ENCODE measurements around the gene MGLL. TPM values are rescaled to one million over a fixed set of nuclear protein-coding genes. Genes with fewer than 3 reads are reported as not detected.
"Not testable (repeated sequence)": the region's sequence is repeated elsewhere in the genome, so short reads cannot be mapped to it uniquely, and the experiment has no call there.

MGLL gene
- total RNA-seq, 2 experiments from 2014 or later = 0.10 to 0.25 TPM

DNA sequence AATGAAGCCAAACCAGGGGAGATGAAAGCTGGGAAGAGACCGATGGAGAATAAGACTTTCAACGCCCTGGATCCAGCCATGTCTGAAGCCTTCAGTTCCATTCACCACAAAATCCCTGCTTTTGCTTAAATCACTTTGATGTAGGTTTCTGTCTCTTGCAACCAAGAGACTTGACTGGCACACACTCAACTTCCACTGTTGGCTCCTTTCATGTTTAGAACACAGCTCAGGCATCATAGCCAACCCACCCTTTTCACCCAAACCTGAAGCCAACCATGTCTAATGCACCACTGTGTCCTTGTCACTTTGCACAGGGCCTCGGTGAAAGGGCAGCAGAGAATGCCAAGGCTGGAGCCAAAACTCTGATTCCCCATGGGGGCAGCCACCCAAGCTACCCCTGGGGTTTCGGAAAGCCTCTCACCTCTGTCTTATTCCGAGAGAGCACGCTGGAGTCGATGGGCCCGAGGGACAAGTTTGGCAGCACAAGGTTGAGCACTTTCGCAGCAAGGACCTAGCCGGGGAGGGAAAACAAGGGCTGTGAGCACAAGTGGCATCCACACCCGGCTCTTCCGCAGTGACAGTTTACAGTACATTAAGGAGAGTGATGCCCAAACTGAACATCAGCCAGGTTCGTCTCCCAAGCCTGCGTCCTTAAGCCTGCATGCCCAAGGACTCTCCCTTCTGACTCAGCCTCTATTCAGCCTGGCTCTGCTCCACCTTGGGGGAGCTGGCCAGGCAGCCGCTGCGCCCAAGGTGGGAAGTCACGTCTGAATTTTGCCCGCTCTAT, 112.0 kb downstream of the MGLL start:
- Mint-ChIP-seq H3K27ac (no peak overlapping the region), H3K9me3 (no peaks in the 10 kb centered on the region), H3K4me3 (no peak overlapping the region), H3K27me3 (no peaks in the 10 kb centered on the region), H3K4me1 (no peaks in the 10 kb centered on the region), H3K36me3 (ENCODE audit: low read depth) (no peaks in the 10 kb centered on the region)
- DNase-seq = no peak
- CTCF ChIA-PET = no interaction called here
- POLR2A ChIA-PET = no interaction called here

DNA sequence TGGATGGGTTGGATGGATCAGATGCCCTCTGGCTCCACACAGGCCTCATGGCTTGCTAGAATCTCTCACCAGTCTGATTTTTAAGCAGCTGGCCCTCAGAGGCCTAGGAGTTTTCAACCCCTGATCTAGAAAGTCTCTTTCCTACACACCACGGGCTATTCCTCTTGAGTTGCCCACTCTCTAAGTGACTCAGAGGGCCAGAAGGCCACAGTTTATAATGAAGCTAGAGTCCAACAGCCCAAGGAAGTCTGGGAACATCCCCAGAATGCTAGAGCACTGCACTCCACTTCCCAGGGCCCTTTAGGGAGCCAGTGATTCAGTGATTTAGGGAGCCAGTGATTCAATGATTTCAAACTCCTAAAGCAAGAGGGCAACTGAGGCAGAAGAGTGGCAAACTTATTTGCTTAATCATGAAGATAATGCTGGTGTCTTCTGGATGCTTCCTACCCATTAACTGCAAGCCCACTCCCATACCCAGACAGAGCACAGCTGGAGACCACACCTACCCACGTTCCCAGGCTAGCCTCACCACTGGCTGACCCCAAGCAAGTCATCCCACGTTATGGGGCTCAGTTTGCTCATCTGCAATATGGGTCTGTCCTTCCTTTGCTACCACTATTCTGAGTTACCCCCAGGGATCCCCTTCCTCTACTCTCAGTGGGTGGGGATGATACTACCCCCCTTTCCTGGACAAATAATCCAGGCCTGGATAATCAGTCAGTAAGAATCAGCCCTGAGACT, 112.8 kb downstream of the MGLL start:
- no peak for DNase-seq
- Mint-ChIP-seq H3K4me1 (peaks cover under 1% of the 10 kb centered on the region), H3K9me3 (no peaks in the 10 kb centered on the region), H3K27me3 (peaks cover 1% of the 10 kb centered on the region), H3K36me3 (ENCODE audit: low read depth) (no peaks in the 10 kb centered on the region), H3K27ac (no peak overlapping the region), H3K4me3 (no peak overlapping the region)
- POLR2A ChIA-PET = no interaction called here
- CTCF ChIA-PET = no interaction called here

DNA sequence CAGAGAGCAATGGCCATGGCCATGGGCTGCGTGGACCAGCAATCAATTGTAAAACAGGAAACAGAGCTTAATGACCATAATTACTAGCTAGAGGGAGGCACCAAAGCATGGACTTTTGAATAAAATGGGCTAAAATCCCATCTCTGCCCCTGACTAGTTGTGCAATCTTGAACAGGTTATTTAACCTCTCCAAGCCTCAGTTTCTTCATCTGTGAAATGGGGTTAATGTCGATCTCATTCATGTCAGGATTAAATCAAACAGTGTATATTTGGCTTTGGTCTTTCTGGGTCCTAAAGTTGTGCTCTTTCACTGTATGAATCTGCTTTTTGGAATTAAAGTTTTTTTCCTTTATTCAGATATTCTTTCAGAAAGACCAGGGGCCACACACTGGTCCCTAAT, 113.5 kb downstream of the MGLL start:
- H3K4me3 Mint-ChIP-seq = no peak overlapping the region

DNA sequence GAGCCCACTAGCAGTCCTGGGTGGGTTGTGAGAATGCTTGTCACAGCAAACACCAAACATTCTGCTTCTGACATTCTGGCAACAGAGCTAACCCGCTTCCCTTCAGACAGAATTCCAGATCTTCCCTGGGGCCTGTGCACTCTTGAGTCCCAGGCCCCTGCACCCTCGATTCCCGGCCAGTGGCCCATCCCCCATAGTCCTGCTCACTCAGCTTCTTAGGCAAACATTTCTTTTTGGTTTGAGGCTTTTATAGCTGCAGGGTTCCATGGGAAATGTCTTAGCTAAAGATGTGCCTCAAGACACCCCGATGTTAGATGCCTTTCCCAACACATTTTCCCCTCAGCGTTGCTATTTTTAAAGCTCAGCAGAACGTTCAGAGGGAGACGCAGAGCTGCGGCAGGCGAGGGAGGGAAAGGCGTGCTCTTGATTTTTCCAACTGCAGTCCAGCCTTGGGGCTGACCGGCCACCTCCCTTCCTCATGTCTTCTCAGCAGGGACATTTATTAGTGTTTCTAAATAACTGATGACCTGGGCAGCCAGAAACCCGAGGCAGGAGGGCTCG, 114.4 kb downstream of the MGLL start:
- Mint-ChIP-seq H3K4me3 (no peak overlapping the region), H3K9me3 (peaks cover 2% of the 10 kb centered on the region), H3K36me3 (ENCODE audit: low read depth) (no peaks in the 10 kb centered on the region), H3K27ac (no peak overlapping the region), H3K27me3 (peaks cover 5% of the 10 kb centered on the region), H3K4me1 (peaks cover 2% of the 10 kb centered on the region)
- no peak for DNase-seq
- CTCF ChIA-PET = no interaction called here
- POLR2A ChIA-PET = no interaction called here

More for the DNA sequence above, 113.5 kb downstream of the MGLL start:
- Mint-ChIP-seq H3K27me3 (peaks cover 3% of the 10 kb centered on the region), H3K9me3 (peaks cover under 1% of the 10 kb centered on the region), H3K4me1 (peaks cover 2% of the 10 kb centered on the region), H3K27ac (no peak overlapping the region), H3K36me3 (ENCODE audit: low read depth) (no peaks in the 10 kb centered on the region)
- no peak for DNase-seq
- ChIA-PET CTCF (no interaction called here), POLR2A (no interaction called here)

DNA sequence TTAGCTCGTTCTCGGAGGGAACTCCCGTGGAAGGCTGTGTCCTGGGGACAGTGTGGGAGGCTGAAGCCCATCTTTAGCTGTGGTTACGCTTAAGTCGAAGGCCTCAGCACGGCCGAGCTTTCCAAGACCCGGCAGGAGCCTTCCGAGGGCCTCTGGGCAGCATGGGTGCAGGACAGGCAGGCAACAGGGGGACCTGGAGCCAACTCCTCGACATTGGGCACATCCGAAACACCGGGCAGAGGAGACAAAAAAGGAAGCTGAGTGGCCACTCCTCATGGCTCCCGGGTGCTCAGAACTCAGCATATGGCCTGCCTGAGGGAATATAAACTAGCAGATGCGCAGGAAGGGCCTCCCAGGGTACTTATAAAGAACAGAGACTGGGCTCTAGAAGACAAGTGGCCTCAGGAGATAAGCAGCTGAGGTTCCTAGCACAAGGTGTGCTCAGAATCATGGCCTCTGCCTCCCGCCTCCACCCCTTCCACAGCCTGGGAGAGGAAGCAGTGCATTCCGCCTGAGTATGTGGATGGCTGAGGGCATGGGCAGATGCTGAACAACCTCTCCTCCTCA, 115.4 kb downstream of the MGLL start:
- no peak overlapping the region for H3K27ac Mint-ChIP-seq
- ChIA-PET CTCF (interaction anchor here (1.0 to 1.7 kb wide), 3 partner anchors 11 to 31 kb away, joined by 3 to 4 read pairs (median 4); no protein-coding TSS in a partner anchor), POLR2A (no interaction called here)
- H3K36me3 Mint-ChIP-seq (ENCODE audit: low read depth) = no peaks in the 10 kb centered on the region
- H3K4me3 Mint-ChIP-seq = no peak overlapping the region
- H3K4me1 Mint-ChIP-seq = peaks cover 2% of the 10 kb centered on the region
- DNase-seq = no peak
- peaks cover 2% of the 10 kb centered on the region for H3K9me3 Mint-ChIP-seq
- peaks cover 5% of the 10 kb centered on the region for H3K27me3 Mint-ChIP-seq

DNA sequence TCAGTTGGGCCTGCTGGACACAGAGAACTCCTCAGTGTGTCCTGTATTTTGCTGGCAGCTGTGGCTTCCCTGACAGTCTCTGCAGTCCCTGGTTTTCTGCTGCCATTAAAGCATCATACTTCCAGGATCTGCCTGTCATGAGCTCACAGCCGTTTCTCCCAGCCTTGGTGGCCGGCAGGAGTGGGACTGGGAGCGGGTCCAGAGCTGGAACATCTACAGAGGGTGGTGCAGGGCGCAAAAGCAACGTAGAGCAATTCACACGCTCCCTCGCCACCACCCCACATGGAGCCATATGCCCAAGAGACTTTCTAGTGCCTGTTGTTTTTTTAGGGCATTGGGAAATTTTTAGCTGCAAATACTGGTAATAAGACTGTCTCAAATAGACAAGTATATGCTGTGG, 116.0 kb downstream of the MGLL start:
- Mint-ChIP-seq H3K9me3 (peaks cover 2% of the 10 kb centered on the region), H3K27me3 (peaks cover 5% of the 10 kb centered on the region), H3K36me3 (ENCODE audit: low read depth) (no peaks in the 10 kb centered on the region), H3K27ac (no peak overlapping the region), H3K4me1 (peaks cover 2% of the 10 kb centered on the region), H3K4me3 (no peak overlapping the region)
- DNase-seq = no peak
- CTCF ChIA-PET = interaction anchor here (1.0 to 1.7 kb wide), 3 partner anchors 11 to 32 kb away, joined by 3 to 4 read pairs (median 4); no protein-coding TSS in a partner anchor
- POLR2A ChIA-PET = no interaction called here

DNA sequence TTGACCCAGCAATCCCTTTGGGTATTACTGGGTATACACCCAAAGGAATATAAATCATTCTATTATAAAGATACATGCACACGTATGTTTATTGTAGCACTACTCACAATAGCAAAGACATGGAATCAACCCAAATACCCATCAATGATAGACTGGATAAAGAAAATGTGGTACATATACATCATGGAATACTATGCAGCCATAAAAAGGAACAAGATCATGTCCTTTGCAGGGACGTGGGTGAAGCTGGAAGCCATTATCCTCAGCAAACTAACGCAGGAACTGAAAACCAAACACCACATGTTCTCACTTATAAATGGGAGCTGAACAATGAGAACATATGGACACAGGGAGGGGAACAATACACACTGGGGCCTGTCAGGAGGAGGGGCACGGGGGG, 117.5 kb downstream of the MGLL start:
- POLR2A ChIA-PET; H3K9me3 Mint-ChIP-seq; CTCF ChIA-PET; H3K27me3 Mint-ChIP-seq; H3K4me3 Mint-ChIP-seq; H3K36me3 Mint-ChIP-seq (ENCODE audit: low read depth); H3K27ac Mint-ChIP-seq; H3K4me1 Mint-ChIP-seq; DNase-seq: not testable (repeated sequence)

DNA sequence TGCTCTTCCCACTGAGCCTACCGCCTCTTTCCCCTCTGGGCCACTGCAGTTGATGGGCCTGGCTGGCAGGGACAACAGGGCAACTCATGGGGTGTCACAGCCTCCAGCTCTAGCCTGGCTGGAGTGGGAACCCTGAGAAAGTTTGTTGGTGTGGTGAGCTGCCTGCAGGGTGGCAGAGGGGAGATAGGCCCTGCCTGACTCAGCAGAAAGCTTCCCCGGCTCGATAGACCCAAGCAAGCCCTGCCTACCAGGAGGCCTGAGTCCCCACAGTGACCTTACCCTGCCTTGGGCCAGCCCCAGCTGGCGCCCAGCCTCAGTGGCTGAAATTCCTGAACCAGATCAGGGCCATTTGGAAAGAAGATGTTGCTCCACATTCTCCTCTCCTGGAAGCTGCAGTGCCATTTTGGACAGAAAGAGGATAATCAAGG, 120.2 kb downstream of the MGLL start:
- no peak overlapping the region for H3K27ac Mint-ChIP-seq
- DNase-seq = no peak
- peaks cover 5% of the 10 kb centered on the region for H3K27me3 Mint-ChIP-seq
- peaks cover 5% of the 10 kb centered on the region for H3K4me1 Mint-ChIP-seq
- ChIA-PET POLR2A (no interaction called here), CTCF (no interaction called here)
- no peaks in the 10 kb centered on the region for H3K36me3 Mint-ChIP-seq (ENCODE audit: low read depth)
- H3K4me3 Mint-ChIP-seq = no peak overlapping the region
- H3K9me3 Mint-ChIP-seq = peaks cover 2% of the 10 kb centered on the region

DNA sequence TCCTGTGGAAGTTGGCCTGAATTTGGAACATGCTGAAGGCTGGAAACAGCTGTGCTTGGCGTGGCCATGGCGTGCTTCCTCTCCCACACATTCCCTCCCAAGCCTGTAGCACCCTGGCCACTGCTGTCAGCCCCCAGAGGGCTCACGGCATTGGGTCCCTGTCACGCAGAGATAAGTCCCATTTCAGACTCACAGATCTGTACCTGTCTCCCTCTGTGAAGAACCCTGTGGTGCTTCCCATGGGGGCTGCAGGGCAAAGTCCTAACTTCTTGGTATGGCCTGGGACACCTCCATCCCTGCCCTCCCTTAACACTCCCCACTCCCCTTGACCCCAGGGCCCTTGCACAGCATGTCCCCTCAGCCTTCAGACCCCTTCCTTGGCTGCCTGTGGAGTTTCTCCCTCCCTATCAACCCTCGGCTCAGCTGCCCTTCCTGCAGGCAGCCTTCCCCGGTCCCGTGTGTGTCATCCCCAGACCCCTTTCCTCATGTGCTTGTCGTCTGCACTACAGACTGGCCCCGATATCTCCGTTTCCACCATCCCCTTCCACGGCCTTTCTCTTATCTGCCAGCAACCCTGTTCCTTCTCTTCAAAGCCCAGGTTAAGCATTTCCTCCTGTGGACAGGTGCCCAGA, 120.9 kb downstream of the MGLL start:
- no peak for DNase-seq
- H3K4me1 Mint-ChIP-seq = peaks cover 8% of the 10 kb centered on the region
- H3K27me3 Mint-ChIP-seq = peaks cover 5% of the 10 kb centered on the region
- no peak overlapping the region for H3K4me3 Mint-ChIP-seq
- CTCF ChIA-PET = no interaction called here
- no peaks in the 10 kb centered on the region for H3K36me3 Mint-ChIP-seq (ENCODE audit: low read depth)
- no peak overlapping the region for H3K27ac Mint-ChIP-seq
- POLR2A ChIA-PET = no interaction called here
- H3K9me3 Mint-ChIP-seq = peaks cover 2% of the 10 kb centered on the region

DNA sequence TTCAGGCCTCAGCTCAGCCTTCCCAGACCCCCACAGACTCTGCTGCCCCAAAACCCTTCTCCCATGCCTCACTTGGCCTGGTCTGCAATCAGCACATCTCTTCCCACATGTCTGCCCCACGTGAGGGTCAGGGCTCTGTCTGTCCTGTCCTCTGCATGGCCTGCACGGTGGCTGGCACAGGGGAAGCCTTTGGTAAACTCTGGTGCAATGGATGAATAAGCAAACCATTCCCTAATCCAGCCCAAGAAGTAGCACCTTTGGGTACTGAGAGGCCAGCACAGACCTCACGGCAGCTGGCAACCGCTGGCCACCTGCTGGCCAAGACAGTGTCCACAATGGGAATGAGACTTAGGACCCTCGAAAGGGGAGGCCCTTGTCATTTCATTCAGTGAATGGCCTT, 121.9 kb downstream of the MGLL start:
- no peaks in the 10 kb centered on the region for H3K36me3 Mint-ChIP-seq (ENCODE audit: low read depth)
- H3K9me3 Mint-ChIP-seq = peaks cover 2% of the 10 kb centered on the region
- peaks cover 7% of the 10 kb centered on the region for H3K27me3 Mint-ChIP-seq
- DNase-seq = no peak
- ChIA-PET CTCF (no interaction called here), POLR2A (no interaction called here)
- no peak overlapping the region for H3K27ac Mint-ChIP-seq
- no peak overlapping the region for H3K4me3 Mint-ChIP-seq
- H3K4me1 Mint-ChIP-seq = peaks cover 8% of the 10 kb centered on the region

DNA sequence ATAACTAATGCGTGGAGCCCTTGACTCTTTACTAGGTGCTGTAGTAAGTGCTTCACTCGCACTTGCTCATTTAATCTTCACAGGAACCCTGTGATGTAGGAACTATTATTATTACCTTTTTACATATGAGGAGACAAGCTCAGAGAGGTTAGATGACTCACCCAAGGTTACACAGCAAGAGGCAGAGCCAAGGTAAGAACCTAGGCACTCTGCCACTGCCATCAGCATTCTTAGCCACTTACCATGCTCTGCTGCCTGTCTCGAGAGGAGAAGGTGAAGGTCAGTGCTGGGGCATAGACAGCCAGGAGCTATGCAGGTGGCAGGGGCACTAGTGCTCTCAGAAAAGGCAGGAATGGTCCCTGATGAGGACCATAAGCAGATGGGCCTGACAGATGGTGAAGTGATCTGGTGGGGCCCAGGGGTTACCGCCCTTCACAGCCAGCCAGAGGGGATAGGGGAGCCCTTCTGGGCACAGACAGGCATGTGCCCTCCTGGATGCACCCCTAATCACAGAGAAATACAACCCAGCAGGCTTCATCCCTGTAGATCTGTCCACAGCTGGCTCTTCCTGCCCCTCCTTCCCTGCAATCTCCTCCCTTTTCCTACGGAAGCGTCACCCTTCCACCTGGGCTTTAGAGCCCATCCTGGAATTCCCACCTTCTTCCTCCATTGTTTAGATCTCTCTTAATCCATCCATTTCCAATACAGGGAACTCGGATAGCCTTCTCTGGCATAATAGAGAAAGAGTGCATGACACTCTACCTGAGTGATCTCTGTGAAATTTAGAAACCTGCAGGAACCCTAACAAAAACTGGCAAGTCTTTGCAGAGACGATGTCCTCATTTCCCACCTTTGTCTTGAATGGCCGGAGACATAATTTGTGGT, 122.7 kb downstream of the MGLL start:
- no peak overlapping the region for H3K27ac Mint-ChIP-seq
- no peak for DNase-seq
- H3K4me3 Mint-ChIP-seq = no peak overlapping the region
- peaks cover 8% of the 10 kb centered on the region for H3K4me1 Mint-ChIP-seq
- CTCF ChIA-PET = interaction anchor here (0.6 to 1.1 kb wide), 2 partner anchors 22 to 415 kb away, joined by 3 read pairs; no protein-coding TSS in a partner anchor
- H3K27me3 Mint-ChIP-seq = peaks cover 7% of the 10 kb centered on the region
- H3K9me3 Mint-ChIP-seq = peaks cover 2% of the 10 kb centered on the region
- POLR2A ChIA-PET = no interaction called here
- no peaks in the 10 kb centered on the region for H3K36me3 Mint-ChIP-seq (ENCODE audit: low read depth)
